GM23338 (cell line): ENCODE measurements around the gene SUSD3. TPM values are rescaled to one million over a fixed set of nuclear protein-coding genes. Genes with fewer than 3 reads are reported as not detected.
A peak's percentile ranks its signal among the peaks of the same experiment; 100 is the strongest.

Source experiments
- ATAC-seq: fragments of 200-7000 bp; cut with Tn5 transposase; 3 replicates; pipeline ENCODE4 v1.9.1; 2020
- DNase-seq: peaks from one replicate; pipeline ENCODE4 v3.0.0-alpha.2; 2015; ENCODE audit warnings: low spot score
- H2AFZ ChIP-seq: fragments of 200-600 bp; sonication (generic); 2 replicates; pipeline ENCODE4 v1.8.0; 2016; ENCODE audit warnings: antibody characterized with exemption, mild to moderate bottlenecking, moderate library complexity
- H3F3A ChIP-seq: fragments of 200-600 bp; sonication (generic); replicated peaks from 2 replicates; pipeline ENCODE4 v1.8.0; 2017; ENCODE audit warnings: antibody characterized with exemption, mixed run types, low read depth
- H3K27ac ChIP-seq: fragments of 200-600 bp; sonication (generic); 2 replicates; pipeline ENCODE4 v1.6.1; 2016; ENCODE audit warnings: low read depth
- H3K27me3 ChIP-seq: fragments of 200-600 bp; sonication (generic); 2 replicates; pipeline ENCODE4 v1.8.0; 2016; ENCODE audit warnings: mild to moderate bottlenecking, mixed run types, moderate library complexity; ENCODE audit not compliant: insufficient read depth
- H3K36me3 ChIP-seq: fragments of 200-600 bp; sonication (generic); 2 replicates; pipeline ENCODE4 v1.8.0; 2016; ENCODE audit warnings: mild to moderate bottlenecking; ENCODE audit not compliant: insufficient read depth
- H3K4me1 ChIP-seq: fragments of 200-600 bp; sonication (generic); 2 replicates; pipeline ENCODE4 v1.8.0; 2016; ENCODE audit warnings: mild to moderate bottlenecking, moderate library complexity; ENCODE audit not compliant: insufficient read depth
- H3K4me2 ChIP-seq: fragments of 200-600 bp; sonication (generic); 2 replicates; pipeline ENCODE4 v1.7.1; 2017; ENCODE audit warnings: mixed run types
- H3K4me3 ChIP-seq: fragments of 200-600 bp; sonication (generic); 2 replicates; pipeline ENCODE4 v1.6.1; 2016; ENCODE audit warnings: mixed run types
- H3K79me2 ChIP-seq: fragments of 200-600 bp; sonication (generic); replicated peaks from 2 replicates; pipeline ENCODE4 v1.8.0; 2017; ENCODE audit warnings: mild to moderate bottlenecking; ENCODE audit not compliant: insufficient read depth
- H3K9me2 ChIP-seq: fragments of 200-600 bp; sonication (generic); 2 replicates; pipeline ENCODE4 v1.8.0; 2017; ENCODE audit not compliant: insufficient read depth
- H4K20me1 ChIP-seq: fragments of 200-600 bp; sonication (generic); replicated peaks from 2 replicates; pipeline ENCODE4 v1.8.0; 2017; ENCODE audit warnings: mild to moderate bottlenecking; ENCODE audit not compliant: insufficient read depth
- H3K27ac Mint-ChIP-seq: 2 replicates; pipeline ENCODE4 v1.8.0; 2020; ENCODE audit warnings: inconsistent platforms, mild to moderate bottlenecking, moderate library complexity, mixed read lengths
- H3K27me3 Mint-ChIP-seq: 3 replicates; pipeline ENCODE4 v1.8.0; 2022; ENCODE audit warnings: low read depth, mild to moderate bottlenecking, moderate library complexity, mixed read lengths, inconsistent platforms; ENCODE audit not compliant: insufficient read depth, poor library complexity
- H3K36me3 Mint-ChIP-seq: 3 replicates; pipeline ENCODE4 v1.8.0; 2021; ENCODE audit warnings: low read depth, mild to moderate bottlenecking, inconsistent platforms, moderate library complexity, mixed read lengths
- H3K4me1 Mint-ChIP-seq: 3 replicates; pipeline ENCODE4 v1.8.0; 2020; ENCODE audit warnings: mild to moderate bottlenecking, inconsistent platforms, mixed read lengths
- H3K4me3 Mint-ChIP-seq: 3 replicates; pipeline ENCODE4 v1.8.0; 2021; ENCODE audit warnings: moderate library complexity, mild to moderate bottlenecking, inconsistent platforms, mixed read lengths
- H3K9me3 Mint-ChIP-seq: 3 replicates; pipeline ENCODE4 v1.8.0; 2020; ENCODE audit warnings: moderate library complexity, mild to moderate bottlenecking, inconsistent platforms, mixed read lengths
- CREB1 ChIP-seq: fragments of 250-450 bp; sonication (Bioruptor Pico); IDR thresholded peaks from 2 replicates; pipeline ENCODE4 v1.5.0; 2020; ENCODE audit warnings: low read depth, mild to moderate bottlenecking, moderate library complexity
- EZH2 ChIP-seq: fragments of 200-600 bp; sonication (generic); IDR thresholded peaks from one replicate; pipeline ENCODE4 v1.8.0; 2017; ENCODE audit warnings: antibody characterized with exemption, mild to moderate bottlenecking, low read depth; ENCODE audit not compliant: unreplicated experiment
- EZH2phosphoT487 ChIP-seq: fragments of 200-600 bp; sonication (generic); IDR thresholded peaks from one replicate; pipeline ENCODE4 v1.8.1; 2018; ENCODE audit warnings: antibody characterized with exemption; ENCODE audit not compliant: unreplicated experiment
- JUNB ChIP-seq: IDR thresholded peaks from one replicate; pipeline ENCODE4 v1.6.1; 2016; ENCODE audit warnings: antibody characterized with exemption; ENCODE audit not compliant: unreplicated experiment
- NANOG ChIP-seq: IDR thresholded peaks from 2 replicates; pipeline ENCODE4 v1.6.1; 2016; ENCODE audit warnings: antibody characterized with exemption, borderline replicate concordance
- POLR2AphosphoS5 ChIP-seq: IDR thresholded peaks from 2 replicates; pipeline ENCODE4 v1.6.1; 2016; ENCODE audit warnings: antibody characterized with exemption, low read depth
- STAT1 ChIP-seq: IDR thresholded peaks from one replicate; pipeline ENCODE4 v1.6.1; 2016; ENCODE audit warnings: antibody characterized with exemption; ENCODE audit not compliant: unreplicated experiment
- ZNF114 ChIP-seq: fragments of 250-450 bp; sonication (Bioruptor Pico); IDR thresholded peaks from 2 replicates; pipeline ENCODE4 v1.5.0; 2020; ENCODE audit warnings: mild to moderate bottlenecking, moderate library complexity
- ZNF331 ChIP-seq: fragments of 250-450 bp; sonication (Bioruptor Pico); IDR thresholded peaks from 2 replicates; pipeline ENCODE4 v1.5.0; 2020; ENCODE audit warnings: low read depth, mild to moderate bottlenecking, moderate library complexity
- polyA plus RNA-seq: library from polyadenylated mRNA; unstranded; fragments of >200 nt; fragmentation: Nextera tagmentation; extraction: Ambion mirVana; gene quantifications from 2 replicates; pipeline ENCODE4 v1.2.1, GENCODE V29; 2016
- total RNA-seq: library from RNA; depleted of rRNA; stranded (reverse); fragments of >200 nt; shearing (Covaris generic); gene quantifications from 2 replicates; pipeline ENCODE4 v1.2.3, GENCODE V29; 2014
- TF ChIP-seq, protein P1 (sequence below): IDR thresholded peaks from one replicate; pipeline ENCODE4 v1.6.1; 2018; ENCODE audit warnings: antibody characterized with exemption; ENCODE audit not compliant: unreplicated experiment
- TF ChIP-seq, protein P2 (sequence below), 2 experiments: fragments of 200-600 bp in 1 of 2; sonication (generic) in 1 of 2; conservative IDR thresholded peaks; 2 replicates each; pipeline versions ENCODE4 v1.5.1 to v1.6.1; 2016 to 2017; ENCODE audit warnings: antibody characterized with exemption in 2 of 2, low read depth in 2 of 2, mild to moderate bottlenecking in 2 of 2, moderate library complexity in 1 of 2
- TF ChIP-seq, protein P3 (sequence below): IDR thresholded peaks from 2 replicates; pipeline ENCODE4 v1.6.1; 2016; ENCODE audit warnings: antibody characterized with exemption

SUSD3 gene
- total and polyA plus RNA-seq, 2 experiments from 2014 or later, result 6.9 to 20.1 TPM

DNA sequence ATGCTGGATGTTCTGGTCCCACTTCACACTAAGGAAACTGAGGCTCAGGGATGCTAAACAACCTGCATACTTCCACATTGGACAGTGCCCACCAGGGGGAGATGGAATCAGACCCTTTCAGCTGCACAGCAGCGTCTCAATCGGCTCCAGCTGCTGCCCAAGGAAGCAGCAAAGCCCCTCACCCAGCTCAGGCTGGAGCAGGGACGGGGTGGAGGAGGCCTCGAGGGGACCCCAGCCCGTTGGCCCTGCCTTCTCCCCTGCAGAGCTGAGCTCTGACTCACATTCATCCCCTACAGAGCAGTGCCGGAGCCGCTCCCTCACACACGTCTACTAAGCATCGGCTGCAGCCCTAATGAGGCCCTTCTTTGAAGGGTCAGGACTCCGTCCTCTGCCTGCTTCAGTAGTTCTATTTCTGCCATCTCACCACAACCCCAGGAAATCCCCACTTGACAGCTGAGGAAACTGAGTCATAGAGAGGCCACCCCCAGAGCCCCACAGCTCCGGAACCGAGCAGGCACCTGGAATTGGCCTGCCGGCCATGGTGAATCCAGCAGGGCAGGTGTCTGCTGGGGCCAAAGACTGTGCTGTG, 21.5 kb upstream of the SUSD3 start:
- no peaks in the 10 kb centered on the region for H4K20me1 ChIP-seq
- no peak for DNase-seq
- H3K27me3 ChIP-seq, result no peaks in the 10 kb centered on the region
- H3K4me3 Mint-ChIP-seq, result no peak overlapping the region
- H3K4me1 ChIP-seq, result no peaks in the 10 kb centered on the region
- H3K27ac Mint-ChIP-seq, result no peak overlapping the region
- H3K9me3 Mint-ChIP-seq, result 0 out of 3 replicates have a peak, but pooled peaks cover 5% of the 10 kb centered on the region
- H3K36me3 Mint-ChIP-seq, result no peaks in the 10 kb centered on the region
- no peaks in the 10 kb centered on the region for H3F3A ChIP-seq
- H3K4me2 ChIP-seq, result no peak overlapping the region
- no peaks in the 10 kb centered on the region; the same call in 1 of the 2 replicates for H3K36me3 ChIP-seq
- ATAC-seq, result peak; percentile 12; the same call in 2 of the 3 replicates
- H3K4me1 Mint-ChIP-seq, result peaks cover 11% of the 10 kb centered on the region
- no peaks in the 10 kb centered on the region for H3K79me2 ChIP-seq
- TF ChIP-seq POLR2AphosphoS5, result no peak
- TF ChIP-seq, protein P1, sequence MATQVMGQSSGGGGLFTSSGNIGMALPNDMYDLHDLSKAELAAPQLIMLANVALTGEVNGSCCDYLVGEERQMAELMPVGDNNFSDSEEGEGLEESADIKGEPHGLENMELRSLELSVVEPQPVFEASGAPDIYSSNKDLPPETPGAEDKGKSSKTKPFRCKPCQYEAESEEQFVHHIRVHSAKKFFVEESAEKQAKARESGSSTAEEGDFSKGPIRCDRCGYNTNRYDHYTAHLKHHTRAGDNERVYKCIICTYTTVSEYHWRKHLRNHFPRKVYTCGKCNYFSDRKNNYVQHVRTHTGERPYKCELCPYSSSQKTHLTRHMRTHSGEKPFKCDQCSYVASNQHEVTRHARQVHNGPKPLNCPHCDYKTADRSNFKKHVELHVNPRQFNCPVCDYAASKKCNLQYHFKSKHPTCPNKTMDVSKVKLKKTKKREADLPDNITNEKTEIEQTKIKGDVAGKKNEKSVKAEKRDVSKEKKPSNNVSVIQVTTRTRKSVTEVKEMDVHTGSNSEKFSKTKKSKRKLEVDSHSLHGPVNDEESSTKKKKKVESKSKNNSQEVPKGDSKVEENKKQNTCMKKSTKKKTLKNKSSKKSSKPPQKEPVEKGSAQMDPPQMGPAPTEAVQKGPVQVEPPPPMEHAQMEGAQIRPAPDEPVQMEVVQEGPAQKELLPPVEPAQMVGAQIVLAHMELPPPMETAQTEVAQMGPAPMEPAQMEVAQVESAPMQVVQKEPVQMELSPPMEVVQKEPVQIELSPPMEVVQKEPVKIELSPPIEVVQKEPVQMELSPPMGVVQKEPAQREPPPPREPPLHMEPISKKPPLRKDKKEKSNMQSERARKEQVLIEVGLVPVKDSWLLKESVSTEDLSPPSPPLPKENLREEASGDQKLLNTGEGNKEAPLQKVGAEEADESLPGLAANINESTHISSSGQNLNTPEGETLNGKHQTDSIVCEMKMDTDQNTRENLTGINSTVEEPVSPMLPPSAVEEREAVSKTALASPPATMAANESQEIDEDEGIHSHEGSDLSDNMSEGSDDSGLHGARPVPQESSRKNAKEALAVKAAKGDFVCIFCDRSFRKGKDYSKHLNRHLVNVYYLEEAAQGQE, result no peak
- no peak for TF ChIP-seq NANOG
- TF ChIP-seq CREB1 (CRISPR knock-in tag), result no peak
- TF ChIP-seq, protein P2, sequence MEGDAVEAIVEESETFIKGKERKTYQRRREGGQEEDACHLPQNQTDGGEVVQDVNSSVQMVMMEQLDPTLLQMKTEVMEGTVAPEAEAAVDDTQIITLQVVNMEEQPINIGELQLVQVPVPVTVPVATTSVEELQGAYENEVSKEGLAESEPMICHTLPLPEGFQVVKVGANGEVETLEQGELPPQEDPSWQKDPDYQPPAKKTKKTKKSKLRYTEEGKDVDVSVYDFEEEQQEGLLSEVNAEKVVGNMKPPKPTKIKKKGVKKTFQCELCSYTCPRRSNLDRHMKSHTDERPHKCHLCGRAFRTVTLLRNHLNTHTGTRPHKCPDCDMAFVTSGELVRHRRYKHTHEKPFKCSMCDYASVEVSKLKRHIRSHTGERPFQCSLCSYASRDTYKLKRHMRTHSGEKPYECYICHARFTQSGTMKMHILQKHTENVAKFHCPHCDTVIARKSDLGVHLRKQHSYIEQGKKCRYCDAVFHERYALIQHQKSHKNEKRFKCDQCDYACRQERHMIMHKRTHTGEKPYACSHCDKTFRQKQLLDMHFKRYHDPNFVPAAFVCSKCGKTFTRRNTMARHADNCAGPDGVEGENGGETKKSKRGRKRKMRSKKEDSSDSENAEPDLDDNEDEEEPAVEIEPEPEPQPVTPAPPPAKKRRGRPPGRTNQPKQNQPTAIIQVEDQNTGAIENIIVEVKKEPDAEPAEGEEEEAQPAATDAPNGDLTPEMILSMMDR (conservative IDR thresholded peaks at IDR 0.05; ENCODE audit: low read depth in 2 of 2), result peak; percentile 16 to 35; a peak in 2 of 4 replicates
- H2AFZ ChIP-seq, result no peak overlapping the region
- H3K27ac ChIP-seq, result no peak overlapping the region
- H3K27me3 Mint-ChIP-seq, result peaks cover 7% of the 10 kb centered on the region
- H3K4me3 ChIP-seq, result no peak overlapping the region
- H3K9me2 ChIP-seq, result 0 out of 2 replicates have a peak, but pooled peaks cover 4% of the 10 kb centered on the region

DNA sequence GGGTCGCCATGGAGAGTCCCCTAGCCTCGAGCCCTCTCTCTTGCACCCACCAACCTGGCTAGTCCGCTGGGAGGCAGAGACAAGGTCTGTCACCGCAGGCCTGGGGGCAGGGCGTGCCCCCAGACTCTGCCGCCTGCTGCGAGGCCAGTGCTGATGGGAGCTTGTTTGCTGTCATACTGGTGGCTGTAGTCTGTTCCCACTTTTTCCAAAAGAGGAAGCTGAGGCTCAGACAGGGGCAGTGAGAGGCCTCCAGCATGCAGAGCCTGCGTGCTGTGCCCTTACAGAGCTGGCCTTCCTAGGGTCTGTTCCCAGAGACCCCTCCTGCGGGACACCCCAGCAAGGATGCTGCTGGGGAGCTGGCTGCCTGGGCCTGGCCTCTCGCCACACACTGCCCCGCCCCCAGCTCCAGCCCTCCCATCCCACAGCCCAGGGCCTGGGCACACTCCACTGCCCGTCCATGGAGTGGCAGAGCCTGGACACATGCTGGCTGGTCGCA, 21.0 kb upstream of the SUSD3 start:
- H3K4me3 ChIP-seq, result no peak overlapping the region
- H3K4me1 ChIP-seq, result no peaks in the 10 kb centered on the region
- no peak overlapping the region for H3K27ac ChIP-seq
- no peaks in the 10 kb centered on the region; the same call in 1 of the 2 replicates for H3K36me3 ChIP-seq
- Mint-ChIP-seq H3K9me3 (0 out of 3 replicates have a peak, but pooled peaks cover 6% of the 10 kb centered on the region), H3K4me1 (peaks cover 11% of the 10 kb centered on the region), H3K27ac (no peak overlapping the region), H3K27me3 (peaks cover 4% of the 10 kb centered on the region), H3K4me3 (no peak overlapping the region), H3K36me3 (no peaks in the 10 kb centered on the region)
- no peaks in the 10 kb centered on the region for H4K20me1 ChIP-seq
- TF ChIP-seq POLR2AphosphoS5 (no peak), JUNB (no peak), ZNF331 (CRISPR knock-in tag) (no peak), ZNF114 (no peak), STAT1 (no peak), EZH2phosphoT487 (no peak), CREB1 (CRISPR knock-in tag) (no peak), NANOG (no peak), EZH2 (no peak)
- TF ChIP-seq, protein P3, sequence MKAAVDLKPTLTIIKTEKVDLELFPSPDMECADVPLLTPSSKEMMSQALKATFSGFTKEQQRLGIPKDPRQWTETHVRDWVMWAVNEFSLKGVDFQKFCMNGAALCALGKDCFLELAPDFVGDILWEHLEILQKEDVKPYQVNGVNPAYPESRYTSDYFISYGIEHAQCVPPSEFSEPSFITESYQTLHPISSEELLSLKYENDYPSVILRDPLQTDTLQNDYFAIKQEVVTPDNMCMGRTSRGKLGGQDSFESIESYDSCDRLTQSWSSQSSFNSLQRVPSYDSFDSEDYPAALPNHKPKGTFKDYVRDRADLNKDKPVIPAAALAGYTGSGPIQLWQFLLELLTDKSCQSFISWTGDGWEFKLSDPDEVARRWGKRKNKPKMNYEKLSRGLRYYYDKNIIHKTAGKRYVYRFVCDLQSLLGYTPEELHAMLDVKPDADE, result no peak
- TF ChIP-seq, protein P2 (conservative IDR thresholded peaks at IDR 0.05; ENCODE audit: low read depth in 2 of 2), result no peak
- 0 out of 2 replicates have a peak, but pooled peaks cover 4% of the 10 kb centered on the region for H3K9me2 ChIP-seq
- H3K27me3 ChIP-seq, result no peaks in the 10 kb centered on the region
- ATAC-seq (peak; percentile 39), DNase-seq (no peak)
- no peak overlapping the region for H3K4me2 ChIP-seq
- no peaks in the 10 kb centered on the region for H3F3A ChIP-seq
- no peaks in the 10 kb centered on the region for H3K79me2 ChIP-seq
- H2AFZ ChIP-seq, result no peak overlapping the region
